ENCODE data around the gene TSPAN1.
"Not testable (repeated sequence)": the region's sequence is repeated elsewhere in the genome, so short reads cannot be mapped to it uniquely, and the experiment has no call there.

Gene TSPAN1

GRCh38 chr1:46218443-46218842 is 43.6 kb downstream of the TSPAN1 start:
- no peak for DNase-seq (ENCODE audit: low read depth in 2 of 2)

GRCh38 chr1:46219551-46220520 is 44.9 kb downstream of the TSPAN1 start:
- DNase-seq (ENCODE audit: low read depth in 2 of 2): no peak

- no peak for DNase-seq (ENCODE audit: low read depth in 2 of 2)
These were observed 45.9 kb downstream of the TSPAN1 start for GRCh38 chr1:46220808-46221207.

GRCh38 chr1:46221749-46222148 is 46.9 kb downstream of the TSPAN1 start:
- DNase-seq (ENCODE audit: low read depth in 2 of 2): no peak

- DNase-seq (ENCODE audit: low read depth in 2 of 2): not testable (repeated sequence)
These were observed 48.2 kb downstream of the TSPAN1 start for GRCh38 chr1:46223055-46223454.

GRCh38 chr1:46223472-46223943 is 48.6 kb downstream of the TSPAN1 start:
- peak; percentile 23 to 38 for DNase-seq (ENCODE audit: low read depth in 2 of 2)

GRCh38 chr1:46224966-46225365 is 50.1 kb downstream of the TSPAN1 start:
- DNase-seq (ENCODE audit: low read depth in 2 of 2): no peak

- not testable (repeated sequence) for DNase-seq (ENCODE audit: low read depth in 2 of 2)
These were observed 56.3 kb downstream of the TSPAN1 start for GRCh38 chr1:46231231-46231630.
